Measurements from ENCODE around the gene MRE11. TPM values are rescaled to one million over a fixed set of nuclear protein-coding genes. Genes with fewer than 3 reads are reported as not detected.
A peak's percentile ranks its signal among the peaks of the same experiment; 100 is the strongest.

Gene MRE11
- total RNA-seq = 10 to 100 TPM; 18.1 to 33.1 (median 22.3) TPM

DNA sequence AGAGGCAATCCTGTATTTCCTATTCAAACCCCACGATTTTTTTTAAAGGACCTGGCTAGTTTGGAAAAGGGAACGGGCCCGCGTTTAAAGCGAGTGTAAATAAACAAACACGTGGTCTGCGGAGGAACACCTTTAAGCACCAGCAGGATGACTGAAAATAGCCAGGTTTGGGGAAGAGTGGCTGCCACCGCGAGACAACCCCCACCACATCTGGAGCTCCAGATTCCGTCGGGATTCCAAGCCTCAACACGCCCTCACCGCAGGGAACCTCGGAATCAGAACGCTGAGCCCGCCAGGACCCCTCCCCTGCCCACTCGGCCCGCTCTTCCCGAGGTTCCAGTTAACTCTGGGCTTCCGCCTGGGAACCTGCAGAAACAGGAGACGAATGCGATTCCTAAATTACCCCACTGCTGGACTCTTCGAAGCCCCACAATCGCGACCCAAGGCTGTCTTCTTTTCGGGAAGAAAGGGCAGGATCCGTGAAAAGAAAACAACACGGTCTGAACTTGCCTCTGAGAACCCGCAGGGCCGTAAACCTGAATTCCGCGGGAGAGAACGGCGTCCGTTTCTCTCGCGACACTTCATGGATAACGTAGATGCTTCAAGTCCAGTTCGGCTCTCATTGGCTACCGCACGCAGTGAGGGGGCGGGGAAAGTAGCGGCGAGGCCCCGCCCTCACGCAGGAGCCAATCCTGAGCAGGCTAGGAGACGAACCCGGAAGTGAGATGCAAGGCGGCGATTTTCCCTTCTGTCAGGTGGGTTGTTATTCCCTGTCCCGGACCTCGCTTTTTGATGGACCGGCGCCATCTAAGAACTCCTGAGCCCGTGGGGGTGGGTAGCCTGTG lies at the start of gene MRE11, which contains the start of gene ANKRD49:
Gene MRE11, minus strand, starts transcription at position 564 of the 845 bp plus-strand sequence. CDS start 1,043 bp downstream, outside the sequence.
Gene ANKRD49, plus strand, starts transcription at position 704 of the 845 bp plus-strand sequence. CDS start 2,710 bp downstream, outside the sequence.
- no peaks in the 10 kb centered on the region for H3K9me3 ChIP-seq
- peak; percentile 96 to 99 for DNase-seq (ENCODE audit: low spot score in 2 of 2)
- TF ChIP-seq, protein P1, sequence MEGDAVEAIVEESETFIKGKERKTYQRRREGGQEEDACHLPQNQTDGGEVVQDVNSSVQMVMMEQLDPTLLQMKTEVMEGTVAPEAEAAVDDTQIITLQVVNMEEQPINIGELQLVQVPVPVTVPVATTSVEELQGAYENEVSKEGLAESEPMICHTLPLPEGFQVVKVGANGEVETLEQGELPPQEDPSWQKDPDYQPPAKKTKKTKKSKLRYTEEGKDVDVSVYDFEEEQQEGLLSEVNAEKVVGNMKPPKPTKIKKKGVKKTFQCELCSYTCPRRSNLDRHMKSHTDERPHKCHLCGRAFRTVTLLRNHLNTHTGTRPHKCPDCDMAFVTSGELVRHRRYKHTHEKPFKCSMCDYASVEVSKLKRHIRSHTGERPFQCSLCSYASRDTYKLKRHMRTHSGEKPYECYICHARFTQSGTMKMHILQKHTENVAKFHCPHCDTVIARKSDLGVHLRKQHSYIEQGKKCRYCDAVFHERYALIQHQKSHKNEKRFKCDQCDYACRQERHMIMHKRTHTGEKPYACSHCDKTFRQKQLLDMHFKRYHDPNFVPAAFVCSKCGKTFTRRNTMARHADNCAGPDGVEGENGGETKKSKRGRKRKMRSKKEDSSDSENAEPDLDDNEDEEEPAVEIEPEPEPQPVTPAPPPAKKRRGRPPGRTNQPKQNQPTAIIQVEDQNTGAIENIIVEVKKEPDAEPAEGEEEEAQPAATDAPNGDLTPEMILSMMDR (IDR thresholded peaks at IDR 0.05) = peak in 1 of 3 donors; percentile 1
- TF ChIP-seq POLR2AphosphoS5 (IDR thresholded peaks at IDR 0.05) (peak; percentile 67 to 85 (median 76)), POLR2A (IDR thresholded peaks at IDR 0.05) (peak; percentile 65)
- no peaks in the 10 kb centered on the region for H3K36me3 ChIP-seq
- peak within 1 kb of the TSS; percentile 90 to 96 (median 91) for H3K4me3 ChIP-seq
- H3K4me1 ChIP-seq = peaks cover 0 to 7% of the 10 kb centered on the region in 2 donors
- intact Hi-C loops (cut with DNase I; ENCODE audit: low total_unique reads) = no loop called here
- H3K27me3 ChIP-seq = no peaks in the 10 kb centered on the region
- H3K27ac ChIP-seq = peak within 1 kb of the TSS; percentile 85 to 87

DNA sequence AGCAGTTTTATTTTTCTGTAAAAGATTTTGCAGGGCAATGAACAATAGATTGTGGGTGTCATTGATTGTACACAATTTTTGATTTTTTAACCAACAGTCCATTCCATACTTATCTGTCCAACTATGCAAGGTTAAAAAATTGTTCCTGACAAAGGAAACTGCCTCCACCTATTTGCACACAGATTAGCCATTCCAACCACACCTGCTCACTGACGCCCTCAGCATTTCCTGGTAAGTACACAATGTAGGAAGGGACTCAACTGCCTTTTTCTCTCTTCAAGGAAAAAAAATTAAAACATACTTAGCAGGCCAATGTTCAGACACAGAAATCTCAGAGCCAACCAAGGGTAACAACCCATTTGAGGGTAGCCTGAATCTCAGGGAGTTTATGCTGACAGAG lies 45.8 kb upstream of the MRE11 start:
- Histone ChIP-seq H3K9me3 (no peaks in the 10 kb centered on the region), H3K4me3 (no peak overlapping the region), H3K27ac (no peak overlapping the region), H3K4me1 (no peaks in the 10 kb centered on the region), H3K27me3 (no peaks in the 10 kb centered on the region), H3K36me3 (no peaks in the 10 kb centered on the region)
- TF ChIP-seq POLR2AphosphoS5 (IDR thresholded peaks at IDR 0.05) (no peak), POLR2A (IDR thresholded peaks at IDR 0.05) (no peak)
- TF ChIP-seq, protein P1 (IDR thresholded peaks at IDR 0.05) = no peak
- DNase-seq (ENCODE audit: low spot score in 2 of 2) = no peak
- intact Hi-C loops (cut with DNase I; ENCODE audit: low total_unique reads) = no loop called here

DNA sequence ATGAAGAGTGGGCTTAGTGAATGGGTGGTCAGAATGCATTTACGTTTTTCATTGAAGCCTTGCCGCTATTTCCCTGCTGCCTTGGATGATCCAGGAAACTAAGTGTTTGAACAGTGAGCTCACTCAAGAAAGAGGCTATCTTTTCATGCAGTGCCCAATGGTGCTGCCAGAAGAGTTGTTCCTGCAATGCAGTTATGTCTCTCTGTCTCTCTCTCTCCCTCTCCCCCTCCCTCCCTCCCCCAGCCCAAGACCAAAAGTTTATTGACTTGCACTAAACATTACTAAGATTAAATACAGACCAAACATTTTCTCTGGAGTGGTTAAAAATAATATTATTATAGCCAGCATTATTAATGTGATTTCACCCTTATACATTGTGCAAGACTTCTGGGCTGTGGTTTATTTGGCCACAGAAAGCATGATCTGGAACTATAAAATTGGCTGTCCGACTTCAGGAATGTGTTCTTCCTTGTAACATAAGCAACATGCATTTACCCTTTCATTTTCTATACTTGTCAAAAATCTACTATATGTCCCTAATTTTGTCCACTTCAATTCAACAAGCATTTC lies 43.5 kb upstream of the MRE11 start:
- Histone ChIP-seq H3K36me3 (no peaks in the 10 kb centered on the region), H3K27me3 (no peaks in the 10 kb centered on the region), H3K4me3 (no peak overlapping the region), H3K9me3 (no peaks in the 10 kb centered on the region), H3K4me1 (no peaks in the 10 kb centered on the region), H3K27ac (no peak overlapping the region)
- DNase-seq (ENCODE audit: low spot score in 2 of 2) = no peak
- intact Hi-C loops (cut with DNase I; ENCODE audit: low total_unique reads) = no loop called here
- TF ChIP-seq, protein P1 (IDR thresholded peaks at IDR 0.05) = no peak
- TF ChIP-seq POLR2AphosphoS5 (IDR thresholded peaks at IDR 0.05) (no peak), POLR2A (IDR thresholded peaks at IDR 0.05) (no peak)

DNA sequence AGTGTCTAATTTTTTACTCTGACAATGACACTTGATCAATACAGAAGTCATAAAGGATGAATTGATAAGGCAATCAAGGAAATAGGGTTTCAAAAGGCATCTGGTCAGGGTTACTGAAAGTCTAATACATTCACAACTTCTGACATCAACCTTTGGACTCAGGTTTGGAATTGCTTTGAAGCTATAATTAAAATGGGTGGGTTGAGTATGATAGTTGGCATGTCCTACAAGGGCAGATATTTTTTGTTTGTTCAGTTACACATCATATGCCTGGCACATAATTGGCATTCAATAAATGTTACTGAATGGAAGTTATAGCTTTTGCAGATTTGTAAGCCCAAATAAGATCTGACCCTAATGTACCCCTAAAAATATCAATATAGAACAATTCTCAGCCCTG lies 42.7 kb upstream of the MRE11 start:
- Histone ChIP-seq H3K4me3 (no peak overlapping the region), H3K9me3 (no peaks in the 10 kb centered on the region), H3K27ac (no peak overlapping the region), H3K36me3 (no peaks in the 10 kb centered on the region), H3K4me1 (no peaks in the 10 kb centered on the region), H3K27me3 (no peaks in the 10 kb centered on the region)
- no peak for DNase-seq (ENCODE audit: low spot score in 2 of 2)
- intact Hi-C loops (cut with DNase I; ENCODE audit: low total_unique reads) = no loop called here
- TF ChIP-seq, protein P1 (IDR thresholded peaks at IDR 0.05) = no peak
- TF ChIP-seq POLR2AphosphoS5 (IDR thresholded peaks at IDR 0.05) = no peak
- no peak for TF ChIP-seq POLR2A (IDR thresholded peaks at IDR 0.05)
